Central memory CD8-positive, alpha-beta T cell (primary cell): ENCODE data around the gene WDR5.

Experiments used
- ATAC-seq: fragments of 150-1000 bp; cut with Tn5 transposase; replicated peaks from 2 replicates; pipeline ENCODE4 v1.10.0; 2022; ENCODE audit warnings: mild to moderate bottlenecking, moderate FRiP score, moderate number of reproducible peaks; ENCODE audit not compliant: poor library complexity, severe bottlenecking; ENCODE audit errors: extremely low read depth
- DNase-seq, 2 donors: peaks; one replicate each; pipeline ENCODE4 v3.0.0; 2021; ENCODE audit warnings: low spot score in 2 of 2
- H3K27ac Mint-ChIP-seq: one replicate; pipeline ENCODE4 v1.8.0; 2022; ENCODE audit warnings: low read depth, mild to moderate bottlenecking, moderate library complexity, mixed read lengths
- H3K27me3 Mint-ChIP-seq: one replicate; pipeline ENCODE4 v1.8.0; 2022; ENCODE audit warnings: mixed read lengths
- H3K36me3 Mint-ChIP-seq: one replicate; pipeline ENCODE4 v1.8.0; 2022; ENCODE audit warnings: mild to moderate bottlenecking, moderate library complexity, mixed read lengths; ENCODE audit not compliant: insufficient read depth
- H3K4me1 Mint-ChIP-seq: one replicate; pipeline ENCODE4 v1.8.0; 2022; ENCODE audit warnings: mixed read lengths
- H3K4me3 Mint-ChIP-seq: one replicate; pipeline ENCODE4 v1.8.0; 2022; ENCODE audit warnings: mild to moderate bottlenecking, moderate library complexity, mixed read lengths
- H3K9me3 Mint-ChIP-seq: one replicate; pipeline ENCODE4 v1.8.0; 2022; ENCODE audit warnings: mixed read lengths

The WDR5 gene

DNA sequence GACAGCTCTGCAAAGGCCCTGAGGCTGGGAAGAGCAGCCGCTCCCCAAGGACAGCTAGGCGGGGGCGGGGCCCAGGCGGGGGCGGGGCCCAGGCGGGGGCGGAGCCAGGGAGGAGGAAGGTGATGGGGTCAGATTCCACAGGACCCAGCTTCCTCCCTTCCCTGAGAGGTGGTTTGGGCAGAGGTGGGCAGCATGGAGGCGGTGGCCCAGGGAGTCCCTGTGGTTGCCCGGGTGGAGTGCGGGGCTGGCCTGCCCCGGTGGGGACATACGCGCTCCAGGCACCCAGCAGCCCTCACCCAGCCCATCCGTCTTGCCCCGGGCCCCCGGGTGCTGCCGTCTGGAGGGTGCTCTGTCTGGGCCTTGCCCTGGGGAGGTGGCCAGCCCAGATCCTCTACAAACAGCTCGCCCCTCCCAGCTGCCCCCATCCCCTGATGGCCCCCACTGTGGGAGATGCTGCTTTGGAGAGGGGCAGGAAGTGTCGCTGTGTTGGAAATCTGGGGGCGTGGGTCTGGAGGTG lies 39.5 kb downstream of the WDR5 start:
- Mint-ChIP-seq H3K27me3 (no peaks in the 10 kb centered on the region), H3K36me3 (peaks cover 2% of the 10 kb centered on the region), H3K4me3 (no peak overlapping the region), H3K27ac (peak overlapping the region; percentile 71), H3K9me3 (no peaks in the 10 kb centered on the region), H3K4me1 (peaks cover 21% of the 10 kb centered on the region)
- ATAC-seq (no peak), DNase-seq (no peak)

GRCh38 chr9:134175808-134176598 lies 40.1 kb downstream of the WDR5 start:
- peaks cover 27% of the 10 kb centered on the region for H3K4me1 Mint-ChIP-seq
- H3K4me3 Mint-ChIP-seq: no peak overlapping the region
- no peak overlapping the region for H3K27ac Mint-ChIP-seq
- peaks cover 2% of the 10 kb centered on the region for H3K36me3 Mint-ChIP-seq
- no peaks in the 10 kb centered on the region for H3K9me3 Mint-ChIP-seq
- ATAC-seq: no peak
- DNase-seq: no peak
- no peaks in the 10 kb centered on the region for H3K27me3 Mint-ChIP-seq

DNA sequence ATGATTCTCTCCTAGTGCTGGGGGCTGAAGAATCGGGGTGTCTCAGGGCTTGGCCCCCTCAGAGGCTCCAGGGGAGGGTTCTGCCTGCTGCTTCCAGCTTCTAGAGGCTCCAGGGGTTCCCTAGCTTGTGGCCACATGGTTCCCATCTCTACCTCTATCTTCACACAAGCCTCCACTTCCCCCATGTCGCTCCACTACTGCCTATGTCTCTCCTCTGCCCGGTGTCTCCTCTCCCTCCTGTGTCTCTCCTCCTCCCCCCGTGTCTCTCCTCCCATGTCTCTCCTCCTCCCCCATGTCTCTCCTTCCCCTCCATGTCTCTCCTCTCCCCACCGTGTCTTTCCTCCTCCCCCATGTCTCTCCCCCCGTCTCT lies 40.7 kb downstream of the WDR5 start:
- no peak overlapping the region for H3K27ac Mint-ChIP-seq
- peaks cover 33% of the 10 kb centered on the region for H3K4me1 Mint-ChIP-seq
- H3K27me3 Mint-ChIP-seq: no peaks in the 10 kb centered on the region
- no peak for DNase-seq
- H3K9me3 Mint-ChIP-seq: no peaks in the 10 kb centered on the region
- no peak overlapping the region for H3K4me3 Mint-ChIP-seq
- peaks cover 2% of the 10 kb centered on the region for H3K36me3 Mint-ChIP-seq
- ATAC-seq: no peak

DNA sequence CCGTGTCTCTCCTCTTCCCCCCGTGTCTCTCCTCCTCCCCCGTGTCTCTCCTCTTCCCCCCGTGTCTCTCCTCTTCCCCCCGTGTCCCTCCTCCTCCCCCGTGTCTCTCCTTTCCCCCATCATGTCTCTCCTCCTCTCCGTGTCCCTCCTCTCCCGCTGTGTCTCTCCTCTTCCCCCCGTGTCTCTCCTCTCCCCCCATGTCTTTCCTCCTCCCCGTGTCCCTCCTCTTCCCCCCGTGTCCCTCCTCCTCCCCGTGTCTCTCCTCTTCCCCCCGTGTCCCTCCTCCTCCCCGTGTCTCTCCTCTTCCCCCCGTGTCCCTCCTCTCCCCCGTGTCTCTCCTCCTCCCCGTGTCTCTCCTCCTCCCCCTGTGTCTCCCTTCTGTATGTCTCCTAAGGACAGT lies 41.3 kb downstream of the WDR5 start:
- ATAC-seq: no peak
- H3K4me3 Mint-ChIP-seq: no peak overlapping the region
- H3K4me1 Mint-ChIP-seq: peaks cover 39% of the 10 kb centered on the region
- H3K9me3 Mint-ChIP-seq: no peaks in the 10 kb centered on the region
- DNase-seq: no peak
- peaks cover 6% of the 10 kb centered on the region for H3K36me3 Mint-ChIP-seq
- no peaks in the 10 kb centered on the region for H3K27me3 Mint-ChIP-seq
- no peak overlapping the region for H3K27ac Mint-ChIP-seq

- H3K4me1 Mint-ChIP-seq: peaks cover 45% of the 10 kb centered on the region
- H3K36me3 Mint-ChIP-seq: peaks cover 12% of the 10 kb centered on the region
- peaks cover 6% of the 10 kb centered on the region for H3K9me3 Mint-ChIP-seq
- H3K4me3 Mint-ChIP-seq: no peak overlapping the region
- ATAC-seq (no peak), DNase-seq (no peak)
- no peaks in the 10 kb centered on the region for H3K27me3 Mint-ChIP-seq
- no peak overlapping the region for H3K27ac Mint-ChIP-seq
These were observed 41.9 kb downstream of the WDR5 start for GRCh38 chr9:134177624-134178393.

DNA sequence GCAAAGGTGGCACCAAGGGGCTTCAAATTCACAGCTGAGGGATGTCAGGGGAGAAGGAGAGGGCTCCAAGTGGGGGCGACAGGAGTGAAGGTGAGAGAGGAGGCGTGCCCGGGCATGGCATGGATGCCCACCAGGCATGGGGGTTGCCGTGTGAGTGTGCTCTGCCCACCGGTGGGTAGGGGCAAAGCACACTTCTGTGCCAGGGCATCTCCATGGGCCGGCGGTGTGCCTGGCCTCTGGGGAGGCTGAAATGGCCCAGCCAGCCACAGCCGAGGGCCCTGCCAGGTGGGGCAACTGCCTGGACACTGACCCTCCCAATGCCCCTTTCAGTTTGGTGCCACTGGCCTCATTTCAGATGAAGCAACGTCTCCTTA lies 42.5 kb downstream of the WDR5 start:
- H3K4me3 Mint-ChIP-seq: no peak overlapping the region
- H3K36me3 Mint-ChIP-seq: peaks cover 13% of the 10 kb centered on the region
- H3K9me3 Mint-ChIP-seq: peaks cover 6% of the 10 kb centered on the region
- no peak for ATAC-seq
- no peak overlapping the region for H3K27ac Mint-ChIP-seq
- no peak for DNase-seq
- H3K27me3 Mint-ChIP-seq: no peaks in the 10 kb centered on the region
- peaks cover 48% of the 10 kb centered on the region for H3K4me1 Mint-ChIP-seq

DNA sequence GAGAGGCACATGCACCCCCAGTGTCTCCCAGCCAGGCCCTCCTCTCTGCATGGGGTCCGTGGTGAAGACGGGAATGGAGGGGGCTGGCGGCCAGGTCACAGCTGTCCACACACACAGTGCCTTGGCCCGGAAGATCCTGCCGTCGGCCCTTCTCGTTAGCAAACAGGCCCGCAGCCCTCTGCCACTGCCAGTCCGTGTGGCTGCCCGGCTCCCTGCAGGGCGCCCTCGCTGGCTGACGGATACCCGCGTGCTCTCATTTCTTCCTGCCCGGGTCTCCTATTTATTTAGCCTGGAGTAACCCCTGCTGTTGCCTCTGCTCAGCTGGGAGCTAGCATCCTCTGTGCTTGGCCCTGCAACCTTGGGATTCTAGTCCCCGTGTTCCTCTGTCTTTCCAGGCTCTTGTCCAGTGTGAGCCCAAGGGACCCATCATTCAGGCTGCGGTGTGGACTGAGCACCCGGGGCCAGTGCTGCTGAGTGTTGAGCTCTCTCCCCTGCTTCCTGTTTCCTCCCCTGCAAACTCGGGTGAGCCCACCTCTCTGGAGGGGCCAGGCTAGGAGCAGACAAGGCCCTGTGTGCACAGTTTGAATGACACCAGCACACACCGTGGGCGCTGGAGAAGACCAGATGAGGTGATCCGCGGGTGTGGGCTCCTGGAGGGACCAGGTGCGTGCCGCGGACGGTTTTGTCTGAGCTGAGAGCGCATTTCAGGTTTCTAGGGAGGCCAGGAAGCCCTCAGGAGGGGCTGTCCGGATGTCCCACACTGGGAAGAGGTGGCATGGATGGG lies 43.1 kb downstream of the WDR5 start:
- H3K36me3 Mint-ChIP-seq: peaks cover 13% of the 10 kb centered on the region

GRCh38 chr9:134179595-134179917 lies 43.7 kb downstream of the WDR5 start:
- ATAC-seq: no peak
- no peak for DNase-seq
- H3K4me1 Mint-ChIP-seq: peaks cover 48% of the 10 kb centered on the region
- H3K36me3 Mint-ChIP-seq: peaks cover 13% of the 10 kb centered on the region
- no peaks in the 10 kb centered on the region for H3K27me3 Mint-ChIP-seq
- H3K9me3 Mint-ChIP-seq: peaks cover 6% of the 10 kb centered on the region
- H3K4me3 Mint-ChIP-seq: peak overlapping the region; percentile 34
- H3K27ac Mint-ChIP-seq: no peak overlapping the region

More for the DNA sequence above, 43.1 kb downstream of the WDR5 start:
- peak overlapping the region; percentile 72 for H3K27ac Mint-ChIP-seq
- no peaks in the 10 kb centered on the region for H3K27me3 Mint-ChIP-seq
- H3K4me1 Mint-ChIP-seq: peaks cover 48% of the 10 kb centered on the region
- DNase-seq: no peak
- peaks cover 6% of the 10 kb centered on the region for H3K9me3 Mint-ChIP-seq
- ATAC-seq: no peak
- H3K4me3 Mint-ChIP-seq: peak overlapping the region; percentile 34

DNA sequence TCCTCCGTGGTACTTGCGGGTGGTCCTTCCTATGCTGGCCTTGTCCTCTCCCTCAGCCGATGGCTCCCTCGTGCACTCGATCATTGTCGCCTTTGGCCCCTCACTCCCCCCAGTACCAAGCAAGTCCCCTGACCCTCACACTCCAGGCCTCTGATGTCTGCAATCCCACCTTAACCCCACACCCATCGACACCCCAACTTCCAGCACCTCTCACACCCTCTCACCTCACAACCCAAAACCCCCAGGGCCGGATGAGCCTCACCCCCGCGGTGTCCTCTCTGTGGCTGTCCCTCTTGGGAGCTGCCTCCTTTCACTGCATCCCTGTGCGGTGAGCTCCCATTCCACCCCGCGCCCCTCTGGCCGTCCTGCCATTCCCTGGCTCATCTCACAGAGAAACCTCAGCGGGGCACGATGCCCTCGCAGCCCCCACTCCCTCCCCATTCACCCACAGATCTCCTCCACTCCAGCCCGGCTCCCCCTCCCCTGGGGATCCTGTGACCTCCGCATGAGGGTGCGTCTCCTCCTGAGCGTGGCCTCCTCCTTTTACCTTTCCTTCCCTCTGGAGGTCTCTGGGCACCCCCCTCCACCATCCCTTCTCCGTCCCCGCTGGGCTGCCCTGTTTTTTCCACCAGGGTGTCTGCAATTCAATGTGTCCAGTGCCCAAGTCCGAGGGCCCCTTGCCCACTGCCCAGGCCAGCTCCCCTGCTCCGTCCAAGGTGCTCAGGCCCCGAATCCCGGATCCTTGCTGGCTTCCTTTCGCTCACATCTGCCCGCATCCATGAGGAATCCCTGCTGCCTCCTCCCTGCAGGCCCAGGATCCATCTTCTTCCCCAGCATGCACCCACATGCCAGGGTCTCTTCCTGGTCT lies 44.3 kb downstream of the WDR5 start:
- H3K9me3 Mint-ChIP-seq: peaks cover 6% of the 10 kb centered on the region
- H3K4me1 Mint-ChIP-seq: peaks cover 44% of the 10 kb centered on the region
- H3K36me3 Mint-ChIP-seq: peaks cover 13% of the 10 kb centered on the region
- H3K27me3 Mint-ChIP-seq: no peaks in the 10 kb centered on the region
- peak overlapping the region; percentile 34 for H3K4me3 Mint-ChIP-seq
- no peak for ATAC-seq
- DNase-seq: no peak
- H3K27ac Mint-ChIP-seq: peak overlapping the region; percentile 42

- ATAC-seq (no peak), DNase-seq (no peak)
- peaks cover 6% of the 10 kb centered on the region for H3K9me3 Mint-ChIP-seq
- peak overlapping the region; percentile 88 for H3K27ac Mint-ChIP-seq
- peaks cover 52% of the 10 kb centered on the region for H3K4me1 Mint-ChIP-seq
- peaks cover 19% of the 10 kb centered on the region for H3K36me3 Mint-ChIP-seq
- H3K27me3 Mint-ChIP-seq: no peaks in the 10 kb centered on the region
- peak overlapping the region; percentile 34 for H3K4me3 Mint-ChIP-seq
These were observed 45.1 kb downstream of the WDR5 start for GRCh38 chr9:134180786-134181647.

- Mint-ChIP-seq H3K27ac (peak overlapping the region; percentile 88), H3K36me3 (peaks cover 19% of the 10 kb centered on the region), H3K4me1 (peaks cover 52% of the 10 kb centered on the region), H3K9me3 (peaks cover 6% of the 10 kb centered on the region), H3K4me3 (peak overlapping the region; percentile 34), H3K27me3 (no peaks in the 10 kb centered on the region)
- ATAC-seq (peak; percentile 15), DNase-seq (no peak)
These were observed 45.8 kb downstream of the WDR5 start for GRCh38 chr9:134181648-134182034.
